ENCODE measurements around the gene VEZT.
"Not testable (repeated sequence)": the region's sequence is repeated elsewhere in the genome, so short reads cannot be mapped to it uniquely, and the experiment has no call there.

VEZT gene

GRCh38 chr12:95225645-95226212 lies 8.1 kb downstream of the VEZT start:
- no peak for DNase-seq

- no peak for DNase-seq
These were observed 10.3 kb downstream of the VEZT start for GRCh38 chr12:95227818-95228356.

GRCh38 chr12:95228617-95229016 lies 11.0 kb downstream of the VEZT start:
- DNase-seq: no peak

- DNase-seq: no peak
These were observed 12.0 kb downstream of the VEZT start for GRCh38 chr12:95229636-95230035.

GRCh38 chr12:95230313-95230712 lies 12.7 kb downstream of the VEZT start:
- DNase-seq: no peak

- no peak for DNase-seq
These were observed 13.6 kb downstream of the VEZT start for GRCh38 chr12:95231190-95231589.

GRCh38 chr12:95234187-95234586 lies 16.6 kb downstream of the VEZT start:
- DNase-seq: not testable (repeated sequence)

GRCh38 chr12:95235621-95236020 lies 18.0 kb downstream of the VEZT start:
- not testable (repeated sequence) for DNase-seq

- DNase-seq: no peak
These were observed 19.7 kb downstream of the VEZT start for GRCh38 chr12:95237315-95237714.

GRCh38 chr12:95238150-95238549 lies 20.5 kb downstream of the VEZT start:
- DNase-seq: no peak

GRCh38 chr12:95239216-95239615 lies 21.6 kb downstream of the VEZT start:
- no peak for DNase-seq

- DNase-seq: not testable (repeated sequence)
These were observed 22.2 kb downstream of the VEZT start for GRCh38 chr12:95239835-95240234.

GRCh38 chr12:95240556-95240955 lies 22.9 kb downstream of the VEZT start:
- DNase-seq: no peak

- not testable (repeated sequence) for DNase-seq
These were observed 23.5 kb downstream of the VEZT start for GRCh38 chr12:95241138-95241537.

GRCh38 chr12:95241761-95242506 lies 24.3 kb downstream of the VEZT start:
- DNase-seq: no peak

- DNase-seq: no peak
These were observed 26.0 kb downstream of the VEZT start for GRCh38 chr12:95243497-95244183.

GRCh38 chr12:95244350-95244749 lies 26.7 kb downstream of the VEZT start:
- no peak for DNase-seq

GRCh38 chr12:95248095-95248494 lies 30.5 kb downstream of the VEZT start:
- no peak for DNase-seq

- no peak for DNase-seq
These were observed 31.2 kb downstream of the VEZT start for GRCh38 chr12:95248604-95249360.

GRCh38 chr12:95253386-95253785 lies 35.8 kb downstream of the VEZT start:
- DNase-seq: no peak

- DNase-seq: no peak
These were observed 39.9 kb downstream of the VEZT start for GRCh38 chr12:95257541-95257940.

GRCh38 chr12:95258151-95258550 lies 40.5 kb downstream of the VEZT start:
- no peak for DNase-seq

GRCh38 chr12:95258803-95259202 lies 41.2 kb downstream of the VEZT start:
- DNase-seq: no peak

All from stimulated activated naive CD4-positive, alpha-beta T cell treated with Interleukin-2 at 50 U/mL for 16 hours (primary cell).